GM12801 (cell line): Measurements from ENCODE around the gene TUBGCP4.

Source experiments
- CTCF ChIP-seq: IDR thresholded peaks from one replicate; pipeline ENCODE4 v1.5.1; 2011; ENCODE audit warnings: control low read depth; ENCODE audit not compliant: insufficient read length; ENCODE audit errors: extremely low read depth

TUBGCP4 gene

GRCh38 chr15:43449981-43450380, 79.1 kb downstream of the TUBGCP4 start:
- no peak for TF ChIP-seq CTCF
